Prostate gland (tissue), 2 donors: Measurements from ENCODE around the gene HK1. TPM values are rescaled to one million over a fixed set of nuclear protein-coding genes. Genes with fewer than 3 reads are reported as not detected.

Experiments
- DNase-seq: peaks from one replicate; pipeline ENCODE4 v3.0.0-alpha.2; 2019; ENCODE audit warnings: low spot score
- H3K27ac ChIP-seq, 2 donors: fragments of 200-600 bp; sonication (generic); 2 replicates each; pipeline ENCODE4 v1.5.1; 2017 to 2019
- H3K27me3 ChIP-seq: fragments of 200-600 bp; sonication (generic); replicated peaks from 2 replicates; pipeline ENCODE4 v1.5.1; 2019; ENCODE audit not compliant: insufficient read depth
- H3K36me3 ChIP-seq, 2 donors: fragments of 200-600 bp; sonication (generic); 1 replicate in 1 of 2; 2 replicates in 1 of 2; pipeline versions ENCODE4 v1.5.1 to v1.8.1; 2017 to 2019
- H3K4me1 ChIP-seq: fragments of 200-600 bp; sonication (generic); replicated peaks from 2 replicates; pipeline ENCODE4 v1.5.1; 2019
- H3K4me3 ChIP-seq, 2 donors: fragments of 200-600 bp; sonication (generic); 2 replicates each; pipeline ENCODE4 v1.5.1; 2017 to 2019
- H3K9me3 ChIP-seq: fragments of 200-600 bp; sonication (generic); 2 replicates; pipeline ENCODE4 v1.5.1; 2017
- POLR2A ChIP-seq: fragments of 450-650 bp; IDR thresholded peaks from one replicate; pipeline ENCODE4 v1.6.1; 2016; ENCODE audit warnings: antibody characterized with exemption, mild to moderate bottlenecking
- POLR2AphosphoS5 ChIP-seq: sonication (generic); formaldehyde crosslinking; IDR thresholded peaks from one replicate; pipeline ENCODE4 v1.6.1; 2017; ENCODE audit warnings: antibody characterized with exemption
- WGBS: methylation state at CpG from one replicate; pipeline ENCODE4 v1.1.5; 2018; 5-methylcytosine and 5-hydroxymethylcytosine counted together
- intact Hi-C: fragments of 100-400 bp; cut with DNase I; formaldehyde crosslinking; loops from one replicate; pipeline ENCODE4 v1.14.2; 2022
- total RNA-seq, 2 donors: library from RNA; depleted of rRNA; stranded (reverse); fragments of >200 nt; gene quantifications; one replicate each; pipeline ENCODE4 v1.1.0, GENCODE V29; 2016
- TF ChIP-seq, protein P1 (sequence below), 4 experiments: fragments of 200-600 bp in 2 of 4; fragments of 450-650 bp in 2 of 4; sonication (generic) in 2 of 4; IDR thresholded peaks; 1 replicate in 3 of 4; 2 replicates in 1 of 4; pipeline ENCODE4 v1.5.1; 2016 to 2019; ENCODE audit warnings: antibody characterized with exemption in 4 of 4, mild to moderate bottlenecking in 2 of 4, moderate library complexity in 2 of 4

HK1 gene
- total RNA-seq, 2 donors from 2014 or later, result 67.8 to 134 TPM

GRCh38 chr10:69367469-69367868 lies 89.2 kb downstream of the HK1 start:
- H3K36me3 ChIP-seq, result peaks cover 0 to 4% of the 10 kb centered on the region in 2 donors
- 67% methylated on average over 4 of the region's 4 CpGs for WGBS
- no peaks in the 10 kb centered on the region for H3K27me3 ChIP-seq
- no peak overlapping the region for H3K4me3 ChIP-seq
- DNase-seq, result no peak
- intact Hi-C loops, result no loop called here
- H3K27ac ChIP-seq, result peak overlapping the region; percentile 44 to 86
- TF ChIP-seq POLR2A, result no peak
- TF ChIP-seq, protein P1, sequence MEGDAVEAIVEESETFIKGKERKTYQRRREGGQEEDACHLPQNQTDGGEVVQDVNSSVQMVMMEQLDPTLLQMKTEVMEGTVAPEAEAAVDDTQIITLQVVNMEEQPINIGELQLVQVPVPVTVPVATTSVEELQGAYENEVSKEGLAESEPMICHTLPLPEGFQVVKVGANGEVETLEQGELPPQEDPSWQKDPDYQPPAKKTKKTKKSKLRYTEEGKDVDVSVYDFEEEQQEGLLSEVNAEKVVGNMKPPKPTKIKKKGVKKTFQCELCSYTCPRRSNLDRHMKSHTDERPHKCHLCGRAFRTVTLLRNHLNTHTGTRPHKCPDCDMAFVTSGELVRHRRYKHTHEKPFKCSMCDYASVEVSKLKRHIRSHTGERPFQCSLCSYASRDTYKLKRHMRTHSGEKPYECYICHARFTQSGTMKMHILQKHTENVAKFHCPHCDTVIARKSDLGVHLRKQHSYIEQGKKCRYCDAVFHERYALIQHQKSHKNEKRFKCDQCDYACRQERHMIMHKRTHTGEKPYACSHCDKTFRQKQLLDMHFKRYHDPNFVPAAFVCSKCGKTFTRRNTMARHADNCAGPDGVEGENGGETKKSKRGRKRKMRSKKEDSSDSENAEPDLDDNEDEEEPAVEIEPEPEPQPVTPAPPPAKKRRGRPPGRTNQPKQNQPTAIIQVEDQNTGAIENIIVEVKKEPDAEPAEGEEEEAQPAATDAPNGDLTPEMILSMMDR (IDR thresholded peaks at IDR 0.05), result no peak
- H3K4me1 ChIP-seq, result peaks cover 13% of the 10 kb centered on the region
- H3K9me3 ChIP-seq, result no peaks in the 10 kb centered on the region

GRCh38 chr10:69372126-69372980 lies 94.1 kb downstream of the HK1 start:
- no peak for TF ChIP-seq POLR2A
- TF ChIP-seq, protein P1 (IDR thresholded peaks at IDR 0.05), result no peak
- no peak for TF ChIP-seq POLR2AphosphoS5
- Histone ChIP-seq H3K27me3 (no peaks in the 10 kb centered on the region), H3K4me1 (peaks cover 23% of the 10 kb centered on the region), H3K36me3 (peaks cover 0 to 8% of the 10 kb centered on the region in 2 donors), H3K9me3 (no peaks in the 10 kb centered on the region), H3K4me3 (no peak overlapping the region), H3K27ac (no peak overlapping the region)
- intact Hi-C loops, result no loop called here
- no peak for DNase-seq
- 92% methylated on average over 9 of the region's 9 CpGs for WGBS

- no peak overlapping the region for H3K4me3 ChIP-seq
- peaks cover 0 to 5% of the 10 kb centered on the region in 2 donors for H3K36me3 ChIP-seq
- intact Hi-C loops, result no loop called here
- peak overlapping the region; percentile 71 to 77 for H3K27ac ChIP-seq
- H3K27me3 ChIP-seq, result no peaks in the 10 kb centered on the region
- WGBS, result 63% methylated on average over 13 of the region's 13 CpGs
- no peak for TF ChIP-seq POLR2AphosphoS5
- TF ChIP-seq, protein P1 (IDR thresholded peaks at IDR 0.05), result no peak
- TF ChIP-seq POLR2A, result no peak
- DNase-seq, result no peak
- H3K4me1 ChIP-seq, result peaks cover 22% of the 10 kb centered on the region
- H3K9me3 ChIP-seq, result no peaks in the 10 kb centered on the region
Measured at GRCh38 chr10:69374242-69374641, 95.9 kb downstream of the HK1 start.

DNA sequence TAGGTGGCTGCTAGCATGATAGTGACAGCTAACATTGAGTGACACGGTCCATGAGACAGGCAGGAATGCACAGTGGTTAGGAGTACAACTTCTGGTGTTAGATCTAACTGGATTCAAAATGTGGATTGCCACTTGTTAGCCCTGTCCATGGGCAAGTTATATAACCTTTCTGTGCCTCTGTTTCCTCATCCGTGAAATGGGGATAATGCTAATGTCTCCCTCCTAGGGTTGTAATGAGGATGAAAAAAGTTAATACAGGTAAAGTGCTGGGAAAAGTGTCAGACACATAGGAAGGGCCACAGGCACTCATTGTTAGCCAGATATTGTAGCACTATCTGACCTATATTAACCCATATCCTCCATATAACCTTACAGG lies 96.6 kb downstream of the HK1 start:
- TF ChIP-seq POLR2AphosphoS5 (no peak), POLR2A (no peak)
- TF ChIP-seq, protein P1 (IDR thresholded peaks at IDR 0.05), result no peak
- no peak for DNase-seq
- H3K27me3 ChIP-seq, result no peaks in the 10 kb centered on the region
- peaks cover 0 to 5% of the 10 kb centered on the region in 2 donors for H3K36me3 ChIP-seq
- 73% methylated on average over 2 of the region's 2 CpGs for WGBS
- H3K4me3 ChIP-seq, result no peak overlapping the region
- intact Hi-C loops, result loop anchor here (5.0 kb wide), 2 partner anchors 43 to 58 kb away; no protein-coding TSS in a partner anchor
- H3K9me3 ChIP-seq, result no peaks in the 10 kb centered on the region
- peaks cover 22% of the 10 kb centered on the region for H3K4me1 ChIP-seq
- peak overlapping the region; percentile 71 to 77 for H3K27ac ChIP-seq
